Ishikawa (cell line): ENCODE results near the gene CUEDC1.

ENCODE experiments used
- CEBPB ChIP-seq: IDR thresholded peaks from 2 replicates; pipeline ENCODE4 v1.6.1; 2012
- CREB1 ChIP-seq: IDR thresholded peaks from 2 replicates; pipeline ENCODE4 v1.6.1; 2012; ENCODE audit warnings: low read depth
- EGR1 ChIP-seq: IDR thresholded peaks from 2 replicates; pipeline ENCODE4 v1.6.1; 2012
- EP300 ChIP-seq: IDR thresholded peaks from 2 replicates; pipeline ENCODE4 v1.6.1; 2012; ENCODE audit warnings: borderline replicate concordance
- FOXM1 ChIP-seq: IDR thresholded peaks from 2 replicates; pipeline ENCODE4 v1.6.1; 2012; ENCODE audit warnings: low read depth, borderline replicate concordance
- NFIC ChIP-seq: IDR thresholded peaks from 2 replicates; pipeline ENCODE4 v1.6.1; 2012
- RAD21 ChIP-seq: IDR thresholded peaks from 2 replicates; pipeline ENCODE4 v1.6.1; 2012; ENCODE audit warnings: low read depth
- REST ChIP-seq: IDR thresholded peaks from 2 replicates; pipeline ENCODE4 v1.6.1; 2012; ENCODE audit warnings: low read depth, mild to moderate bottlenecking
- TAF1 ChIP-seq: IDR thresholded peaks from 2 replicates; pipeline ENCODE4 v1.6.1; 2012; ENCODE audit warnings: low read depth, mild to moderate bottlenecking
- TCF12 ChIP-seq: IDR thresholded peaks from 2 replicates; pipeline ENCODE4 v1.6.1; 2012; ENCODE audit warnings: low read depth
- TEAD4 ChIP-seq: IDR thresholded peaks from 2 replicates; pipeline ENCODE4 v1.6.1; 2012
- USF1 ChIP-seq: IDR thresholded peaks from 2 replicates; pipeline ENCODE4 v1.6.1; 2012
- YY1 ChIP-seq: IDR thresholded peaks from 2 replicates; pipeline ENCODE4 v1.6.1; 2012; ENCODE audit warnings: low read depth
- ZBTB7A ChIP-seq: IDR thresholded peaks from 2 replicates; pipeline ENCODE4 v1.6.1; 2012; ENCODE audit warnings: low read depth
- TF ChIP-seq, protein P1 (sequence below): IDR thresholded peaks from 2 replicates; pipeline ENCODE4 v1.6.1; 2012

The CUEDC1 gene

GRCh38 chr17:57972151-57972550 is 16.9 kb upstream of the CUEDC1 start:
- no peak for TF ChIP-seq REST
- no peak for TF ChIP-seq CREB1
- TF ChIP-seq FOXM1: no peak
- TF ChIP-seq NFIC: no peak
- TF ChIP-seq, protein P1, sequence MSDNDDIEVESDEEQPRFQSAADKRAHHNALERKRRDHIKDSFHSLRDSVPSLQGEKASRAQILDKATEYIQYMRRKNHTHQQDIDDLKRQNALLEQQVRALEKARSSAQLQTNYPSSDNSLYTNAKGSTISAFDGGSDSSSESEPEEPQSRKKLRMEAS: no peak
- no peak for TF ChIP-seq YY1
- TF ChIP-seq USF1: no peak
- TF ChIP-seq RAD21: no peak
- TF ChIP-seq TCF12: no peak
- no peak for TF ChIP-seq CEBPB
- no peak for TF ChIP-seq TAF1
- no peak for TF ChIP-seq EGR1
- no peak for TF ChIP-seq TEAD4

DNA sequence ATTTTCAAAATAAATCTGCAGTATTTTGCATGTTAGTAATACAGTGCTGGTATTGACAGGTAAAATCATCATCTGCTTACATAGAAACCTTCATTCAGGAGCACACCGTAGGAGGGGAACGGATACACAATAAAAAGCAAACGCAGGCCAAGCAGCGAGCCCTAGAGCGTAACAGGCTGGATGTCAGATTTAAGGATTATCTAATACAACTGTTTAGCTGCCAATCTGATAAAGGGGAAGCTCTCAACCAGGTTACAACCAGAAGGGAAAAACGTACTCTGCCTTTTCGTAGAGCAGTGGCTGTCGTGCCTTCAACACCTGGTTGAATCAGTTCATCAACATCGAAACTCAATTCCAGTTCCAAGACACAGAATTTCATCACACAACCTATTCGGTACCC is 16.4 kb upstream of the CUEDC1 start:
- TF ChIP-seq CREB1 (no peak), NFIC (no peak), FOXM1 (no peak), TAF1 (no peak), CEBPB (no peak), RAD21 (no peak), REST (no peak), TEAD4 (no peak), EGR1 (no peak), YY1 (no peak), EP300 (no peak), ZBTB7A (no peak), TCF12 (no peak)
- TF ChIP-seq, protein P1: no peak

DNA sequence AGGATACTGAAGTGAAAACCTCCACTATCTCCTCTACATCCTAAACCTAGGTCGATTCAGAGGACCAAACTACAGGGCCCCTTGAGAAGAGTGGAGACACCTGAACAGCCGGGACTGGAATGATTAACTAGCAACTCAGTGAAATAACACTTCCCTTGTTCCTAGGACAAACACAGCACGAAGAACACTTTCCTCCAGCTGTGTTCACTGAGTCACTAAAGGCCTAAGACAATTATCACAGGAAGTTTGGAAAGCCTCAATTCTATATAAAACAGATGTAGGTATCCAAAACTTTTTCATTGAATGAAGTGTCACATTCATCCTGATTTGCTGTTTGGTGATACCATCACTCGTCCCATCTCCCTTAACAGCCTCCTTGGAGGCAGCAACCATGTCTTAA is 15.5 kb upstream of the CUEDC1 start:
- TF ChIP-seq EP300: no peak
- no peak for TF ChIP-seq TAF1
- TF ChIP-seq, protein P1: no peak
- no peak for TF ChIP-seq TCF12
- no peak for TF ChIP-seq EGR1
- TF ChIP-seq YY1: no peak
- TF ChIP-seq ZBTB7A: no peak
- no peak for TF ChIP-seq FOXM1
- no peak for TF ChIP-seq USF1
- no peak for TF ChIP-seq RAD21
- TF ChIP-seq CREB1: no peak
- no peak for TF ChIP-seq NFIC
- no peak for TF ChIP-seq TEAD4
- no peak for TF ChIP-seq CEBPB
- TF ChIP-seq REST: no peak

DNA sequence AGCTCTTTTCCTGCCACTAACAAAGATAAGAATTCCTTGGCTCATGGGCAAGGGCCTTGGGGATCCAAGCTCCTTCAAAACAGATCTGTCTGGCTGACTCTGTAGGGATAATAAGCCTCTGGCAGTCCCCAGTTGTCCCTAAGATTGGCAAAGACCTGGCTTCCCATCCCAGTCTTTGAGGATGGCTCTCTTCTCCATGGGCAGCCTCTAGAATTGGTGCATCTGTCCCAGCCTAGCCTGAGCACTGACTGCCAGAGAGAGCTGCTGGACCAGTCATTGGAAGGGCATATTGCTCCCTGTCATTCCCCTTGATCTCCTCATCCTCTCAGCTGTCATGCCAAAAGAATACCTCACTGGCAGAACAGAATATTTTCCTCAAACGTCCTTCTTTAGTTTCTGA is 13.2 kb upstream of the CUEDC1 start:
- no peak for TF ChIP-seq FOXM1
- TF ChIP-seq EP300: no peak
- TF ChIP-seq CEBPB: no peak
- no peak for TF ChIP-seq REST
- no peak for TF ChIP-seq TAF1
- TF ChIP-seq NFIC: no peak
- TF ChIP-seq ZBTB7A: no peak
- TF ChIP-seq EGR1: no peak
- TF ChIP-seq YY1: no peak
- no peak for TF ChIP-seq RAD21
